ENCODE data around the gene ITPKB. TPM values are rescaled to one million over a fixed set of nuclear protein-coding genes. Genes with fewer than 3 reads are reported as not detected.

The ITPKB gene
- total RNA-seq, 2 donors from 2014 or later = 13.0 to 21.1 TPM

DNA sequence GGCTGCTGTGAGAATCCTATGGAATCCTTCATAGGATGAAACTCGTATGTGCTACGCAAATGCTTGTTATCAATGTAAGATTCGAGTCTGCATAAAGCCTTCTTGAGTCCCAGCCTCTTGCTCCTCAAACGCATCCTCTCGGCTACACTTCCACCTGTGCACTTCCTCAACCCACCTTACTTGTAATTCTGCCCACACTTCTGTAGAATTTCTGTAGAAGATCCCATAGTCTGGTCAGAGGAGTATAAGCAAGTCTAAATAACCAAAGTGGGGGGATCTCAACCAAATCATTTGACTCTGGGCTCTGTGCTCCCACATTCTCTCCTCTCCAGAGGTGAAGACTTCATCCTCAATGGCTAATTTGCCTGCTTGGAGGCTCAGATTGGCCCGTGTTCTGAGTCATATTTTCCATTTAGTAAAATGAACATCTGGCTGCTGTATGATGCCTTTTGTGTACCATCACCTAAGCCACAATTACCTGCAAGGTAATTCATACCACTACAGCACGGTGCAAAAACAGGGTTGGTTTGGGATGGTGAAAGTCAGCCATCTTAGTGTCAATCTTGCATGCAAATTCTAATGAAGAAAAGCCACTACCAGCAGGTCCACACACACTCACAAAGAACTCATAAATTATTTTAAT, 63.2 kb downstream of the ITPKB start:
- intact Hi-C loops (cut with DNase I) = no loop called here
- H3K36me3 ChIP-seq (replicated peaks in 1 of 2; ENCODE audit: insufficient read depth in 1 of 2, low read depth in 2 of 2) = no peaks in the 10 kb centered on the region
- H3K27me3 ChIP-seq = no peaks in the 10 kb centered on the region
- ATAC-seq = no peak
- H3K4me1 ChIP-seq = peaks cover 10% of the 10 kb centered on the region
- H3K9me3 ChIP-seq = no peaks in the 10 kb centered on the region
- DNase-seq = no peak
- peak overlapping the region; percentile 12 to 71 (median 49) for H3K27ac ChIP-seq
- TF ChIP-seq POLR2A (IDR thresholded peaks at IDR 0.05) = no peak
- TF ChIP-seq, protein P1, sequence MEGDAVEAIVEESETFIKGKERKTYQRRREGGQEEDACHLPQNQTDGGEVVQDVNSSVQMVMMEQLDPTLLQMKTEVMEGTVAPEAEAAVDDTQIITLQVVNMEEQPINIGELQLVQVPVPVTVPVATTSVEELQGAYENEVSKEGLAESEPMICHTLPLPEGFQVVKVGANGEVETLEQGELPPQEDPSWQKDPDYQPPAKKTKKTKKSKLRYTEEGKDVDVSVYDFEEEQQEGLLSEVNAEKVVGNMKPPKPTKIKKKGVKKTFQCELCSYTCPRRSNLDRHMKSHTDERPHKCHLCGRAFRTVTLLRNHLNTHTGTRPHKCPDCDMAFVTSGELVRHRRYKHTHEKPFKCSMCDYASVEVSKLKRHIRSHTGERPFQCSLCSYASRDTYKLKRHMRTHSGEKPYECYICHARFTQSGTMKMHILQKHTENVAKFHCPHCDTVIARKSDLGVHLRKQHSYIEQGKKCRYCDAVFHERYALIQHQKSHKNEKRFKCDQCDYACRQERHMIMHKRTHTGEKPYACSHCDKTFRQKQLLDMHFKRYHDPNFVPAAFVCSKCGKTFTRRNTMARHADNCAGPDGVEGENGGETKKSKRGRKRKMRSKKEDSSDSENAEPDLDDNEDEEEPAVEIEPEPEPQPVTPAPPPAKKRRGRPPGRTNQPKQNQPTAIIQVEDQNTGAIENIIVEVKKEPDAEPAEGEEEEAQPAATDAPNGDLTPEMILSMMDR (IDR thresholded peaks at IDR 0.05) = no peak
- 83% methylated on average over 7 of the region's 7 CpGs for WGBS, 2 donors
- no peak overlapping the region for H3K4me3 ChIP-seq

DNA sequence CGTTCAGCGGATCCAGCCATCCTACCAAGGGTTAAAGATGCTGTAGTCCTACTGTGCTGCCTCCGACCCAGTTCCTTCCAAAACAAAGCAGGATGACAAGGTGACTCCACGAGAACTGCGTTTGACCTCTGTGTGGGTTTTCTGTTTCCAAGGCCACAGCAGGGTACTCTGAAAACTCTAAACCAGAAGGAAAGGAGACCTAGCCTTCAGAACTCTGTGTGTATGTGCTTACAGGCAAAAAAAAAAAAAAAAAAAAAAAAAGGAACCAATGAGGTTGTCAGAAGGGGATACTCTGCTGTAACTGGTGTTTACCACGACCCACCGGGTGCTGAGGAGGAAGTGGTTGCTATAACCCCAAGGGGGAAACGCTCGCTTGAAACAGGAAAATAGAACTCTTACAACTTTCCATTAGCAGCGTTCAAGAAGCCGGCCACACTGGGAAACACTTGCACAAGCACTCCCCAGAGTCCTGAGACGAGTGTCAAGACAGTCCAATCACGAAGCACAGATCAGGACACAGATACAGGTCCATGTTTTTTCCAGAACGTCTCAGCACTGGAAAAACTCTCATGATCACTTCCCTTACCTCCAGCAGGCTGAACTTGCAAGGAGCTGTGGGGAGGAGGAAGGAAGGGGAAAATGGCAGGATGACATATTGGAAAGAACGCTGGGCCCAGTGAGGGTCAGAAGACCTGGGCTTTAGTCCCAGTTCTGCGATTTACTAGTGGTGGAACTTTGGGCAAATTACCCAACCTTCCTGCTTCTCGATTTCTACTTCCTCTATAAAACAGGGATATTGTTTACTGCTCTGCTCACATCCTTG, 64.0 kb downstream of the ITPKB start:
- H3K27ac ChIP-seq = peak overlapping the region in 3 of 4 donors; percentile 12 to 71 (median 59)
- no peaks in the 10 kb centered on the region for H3K36me3 ChIP-seq (replicated peaks in 1 of 2; ENCODE audit: insufficient read depth in 1 of 2, low read depth in 2 of 2)
- TF ChIP-seq, protein P1 (IDR thresholded peaks at IDR 0.05) = no peak
- intact Hi-C loops (cut with DNase I) = no loop called here
- ATAC-seq = peak; percentile 30
- WGBS, 2 donors = 62 to 66% methylated on average over 17 of the region's 17 CpGs
- H3K4me1 ChIP-seq = peaks cover 5% of the 10 kb centered on the region
- no peaks in the 10 kb centered on the region for H3K27me3 ChIP-seq
- no peaks in the 10 kb centered on the region for H3K9me3 ChIP-seq
- peak in 2 of 4 donors; percentile 36 to 75 for DNase-seq
- no peak overlapping the region for H3K4me3 ChIP-seq

DNA sequence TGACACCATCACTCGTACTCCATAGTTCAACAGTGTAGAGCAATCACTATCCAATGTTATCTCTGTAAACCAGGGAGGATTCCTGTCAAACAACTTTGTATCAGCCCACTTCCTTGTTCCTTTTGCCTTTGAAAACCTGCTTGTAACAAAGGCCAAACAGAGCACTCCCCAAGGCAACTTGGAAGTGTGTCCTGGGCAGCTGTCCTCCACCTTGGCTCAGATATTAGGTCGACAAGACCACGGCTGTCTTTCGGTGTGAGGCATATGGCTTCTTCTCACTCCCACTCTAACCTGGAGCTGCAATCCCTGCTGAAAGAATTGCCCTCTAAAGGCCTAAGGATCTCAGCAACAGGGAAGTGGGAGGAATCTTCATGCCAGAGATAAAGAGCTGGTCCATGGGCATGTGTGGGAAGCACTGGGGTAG, 66.7 kb downstream of the ITPKB start:
- Histone ChIP-seq H3K36me3 (replicated peaks in 1 of 2; ENCODE audit: insufficient read depth in 1 of 2, low read depth in 2 of 2) (no peaks in the 10 kb centered on the region), H3K27me3 (no peaks in the 10 kb centered on the region), H3K27ac (no peak overlapping the region), H3K4me3 (no peak overlapping the region), H3K4me1 (peaks cover 3% of the 10 kb centered on the region), H3K9me3 (no peaks in the 10 kb centered on the region)
- no peak for TF ChIP-seq POLR2A (IDR thresholded peaks at IDR 0.05)
- TF ChIP-seq, protein P1 (IDR thresholded peaks at IDR 0.05) = no peak
- ATAC-seq (no peak), DNase-seq (no peak)
- intact Hi-C loops (cut with DNase I) = no loop called here
- 51 to 67% methylated on average over 4 of the region's 4 CpGs for WGBS, 2 donors

DNA sequence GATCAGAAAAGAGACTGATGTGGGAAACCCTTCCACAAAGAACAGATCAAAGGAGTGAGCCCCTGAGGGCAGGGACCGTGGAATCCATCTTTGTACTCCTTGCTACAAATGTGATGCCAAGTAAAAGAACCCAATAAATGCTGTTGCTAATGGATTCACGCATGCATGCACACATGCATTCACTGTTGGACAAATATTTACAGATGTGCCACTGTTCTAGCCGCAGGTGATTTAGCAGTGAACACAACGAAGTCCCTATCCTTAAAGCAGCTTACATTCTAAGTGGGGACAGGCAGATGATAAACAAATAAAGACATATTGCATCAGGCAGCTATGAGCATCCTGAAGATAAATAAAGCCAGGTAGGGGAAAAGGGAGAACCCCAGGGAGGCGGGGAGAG, 67.8 kb downstream of the ITPKB start:
- Histone ChIP-seq H3K27ac (no peak overlapping the region), H3K9me3 (no peaks in the 10 kb centered on the region), H3K4me3 (no peak overlapping the region), H3K36me3 (replicated peaks in 1 of 2; ENCODE audit: insufficient read depth in 1 of 2, low read depth in 2 of 2) (no peaks in the 10 kb centered on the region), H3K4me1 (no peaks in the 10 kb centered on the region), H3K27me3 (no peaks in the 10 kb centered on the region)
- ATAC-seq (no peak), DNase-seq (no peak)
- 85 to 89% methylated on average over 5 of the region's 5 CpGs for WGBS, 2 donors
- TF ChIP-seq, protein P1 (IDR thresholded peaks at IDR 0.05) = no peak
- no peak for TF ChIP-seq POLR2A (IDR thresholded peaks at IDR 0.05)
- intact Hi-C loops (cut with DNase I) = no loop called here
